ENCODE results near the gene KCNJ9. TPM values are rescaled to one million over a fixed set of nuclear protein-coding genes. Genes with fewer than 3 reads are reported as not detected.

Gene KCNJ9
- total and polyA plus RNA-seq, 2 experiments from 2014 or later = 0.24 to 0.34 TPM

DNA sequence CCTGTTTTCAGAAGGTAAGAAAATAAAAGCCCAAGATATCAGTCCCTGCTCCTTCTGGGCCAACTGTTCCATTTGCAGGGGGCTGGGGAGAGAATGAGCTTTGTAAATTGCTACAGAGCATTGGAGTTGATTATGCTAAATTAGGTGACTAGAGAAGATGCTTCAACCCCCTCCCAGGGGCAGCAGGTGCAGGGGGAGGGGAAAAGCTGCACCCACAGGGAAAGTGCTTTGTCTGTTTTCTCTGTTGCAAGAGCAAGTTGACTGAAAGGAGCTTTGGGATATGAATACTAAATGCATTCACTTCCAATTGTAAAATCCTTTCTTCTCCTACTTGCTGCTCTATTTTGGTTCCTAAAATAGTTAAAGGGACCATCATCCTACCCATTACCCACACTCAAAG, 33.0 kb upstream of the KCNJ9 start (continued):
- TF ChIP-seq ZNF462 (CRISPR knock-in tag; IDR thresholded peaks at IDR 0.05) = no peak
- TF ChIP-seq NANOG (IDR thresholded peaks at IDR 0.05; ENCODE audit: borderline replicate concordance) = no peak
- TF ChIP-seq STAT1 (IDR thresholded peaks at IDR 0.05; ENCODE audit: unreplicated experiment) = no peak
- TF ChIP-seq CTCF (conservative IDR thresholded peaks at IDR 0.05; ENCODE audit: low read depth in 2 of 2) = no peak
- no peak for TF ChIP-seq ZNF331 (CRISPR knock-in tag; IDR thresholded peaks at IDR 0.05; ENCODE audit: low read depth)
- TF ChIP-seq ZNF114 (CRISPR knock-in tag; IDR thresholded peaks at IDR 0.05) = no peak

- Histone ChIP-seq H3K27ac (ENCODE audit: low read depth) (no peak overlapping the region), H4K20me1 (replicated peaks; ENCODE audit: insufficient read depth) (no peaks in the 10 kb centered on the region), H2AFZ (no peak overlapping the region), H3K9me2 (ENCODE audit: insufficient read depth) (no peaks in the 10 kb centered on the region; the same call in 1 of the 2 replicates), H3K4me3 (no peak overlapping the region), H3K27me3 (ENCODE audit: insufficient read depth) (peaks cover 8% of the 10 kb centered on the region; the same call in 1 of the 2 replicates), H3K4me1 (ENCODE audit: insufficient read depth) (peaks cover 29% of the 10 kb centered on the region), H3K4me2 (peak overlapping the region; percentile 65), H3K79me2 (replicated peaks; ENCODE audit: insufficient read depth) (no peaks in the 10 kb centered on the region), H3F3A (replicated peaks; ENCODE audit: low read depth) (0 out of 2 replicates have a peak, but pooled peaks cover 6% of the 10 kb centered on the region), H3K36me3 (ENCODE audit: insufficient read depth) (no peaks in the 10 kb centered on the region)
- no peak overlapping the region for H3K27ac Mint-ChIP-seq
- H3K4me3 Mint-ChIP-seq = no peak overlapping the region
- no peaks in the 10 kb centered on the region for H3K9me3 Mint-ChIP-seq
- ATAC-seq = no peak
- no peak for DNase-seq (ENCODE audit: low spot score)
- H3K4me1 Mint-ChIP-seq = peaks cover 29% of the 10 kb centered on the region
- H3K36me3 Mint-ChIP-seq (ENCODE audit: low read depth) = no peaks in the 10 kb centered on the region
- H3K27me3 Mint-ChIP-seq (ENCODE audit: insufficient read depth, low read depth, poor library complexity) = peaks cover 13% of the 10 kb centered on the region
- TF ChIP-seq JUNB (IDR thresholded peaks at IDR 0.05; ENCODE audit: unreplicated experiment) (no peak), POLR2AphosphoS5 (IDR thresholded peaks at IDR 0.05; ENCODE audit: low read depth) (no peak), STAT1 (IDR thresholded peaks at IDR 0.05; ENCODE audit: unreplicated experiment) (no peak), NANOG (IDR thresholded peaks at IDR 0.05; ENCODE audit: borderline replicate concordance) (no peak), EZH2phosphoT487 (IDR thresholded peaks at IDR 0.05; ENCODE audit: unreplicated experiment) (no peak), EZH2 (IDR thresholded peaks at IDR 0.05; ENCODE audit: low read depth, unreplicated experiment) (no peak)
Observed at GRCh38 chr1:160049101-160049500, 32.2 kb upstream of the KCNJ9 start.
